Measurements from ENCODE around the gene NXPH2. TPM values are rescaled to one million over a fixed set of nuclear protein-coding genes. Genes with fewer than 3 reads are reported as not detected.

NXPH2 gene
- total RNA-seq, 1 donor from 2014 or later = not detected

DNA sequence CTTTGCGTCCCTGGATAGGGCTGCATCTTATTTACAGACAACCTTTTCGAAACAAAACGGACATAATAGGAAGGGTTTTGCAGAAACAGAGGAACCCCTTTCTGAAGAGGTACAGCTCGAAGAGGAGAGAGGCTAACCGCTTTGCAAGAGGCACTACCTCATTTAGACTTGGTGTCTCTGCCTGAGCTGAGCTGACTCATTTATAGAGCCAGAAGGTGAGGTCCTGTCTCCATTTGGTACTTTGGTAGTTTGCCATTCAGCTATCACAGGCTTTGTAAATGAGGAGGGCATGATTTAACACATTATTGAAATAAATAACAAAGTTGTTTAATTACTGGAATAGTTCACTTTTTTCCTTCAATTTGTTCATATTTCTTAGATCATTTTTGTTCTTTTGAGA lies 2.2 kb upstream of the NXPH2 start:
- Histone ChIP-seq H3K4me3 (no peak overlapping the region), H3K27me3 (peaks cover 40% of the 10 kb centered on the region), H3K27ac (no peak overlapping the region), H3K9me3 (no peaks in the 10 kb centered on the region), H3K4me1 (peaks cover 5% of the 10 kb centered on the region), H3K36me3 (no peaks in the 10 kb centered on the region)
- no peak for DNase-seq
- no peak for TF ChIP-seq CTCF (IDR thresholded peaks at IDR 0.05)
- ATAC-seq = no peak
- intact Hi-C loops (cut with DNase I) = no loop called here

DNA sequence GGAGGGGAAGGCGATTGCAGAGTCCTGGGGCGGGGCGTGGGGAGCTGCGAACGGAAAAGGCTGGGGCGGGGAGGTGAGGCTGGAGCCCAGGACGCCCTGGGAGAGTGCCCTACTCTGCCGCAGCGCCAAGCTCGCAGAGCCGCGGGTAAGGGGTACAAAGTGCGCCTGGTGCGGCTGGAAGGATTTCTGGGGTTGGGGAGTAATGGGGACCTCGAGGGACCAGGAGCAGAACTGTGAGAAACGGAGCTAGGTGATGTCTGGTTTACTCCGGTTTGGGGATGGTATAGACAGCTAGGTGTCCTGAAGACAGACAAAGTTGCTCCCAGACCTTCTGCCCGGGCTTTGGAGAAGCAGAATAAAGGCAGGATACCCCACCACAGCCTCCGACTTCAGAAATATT lies 718 bp upstream of the NXPH2 start:
- ATAC-seq (peak; percentile 21), DNase-seq (no peak)
- TF ChIP-seq CTCF (IDR thresholded peaks at IDR 0.05) = no peak
- H3K27me3 ChIP-seq = peaks cover 52% of the 10 kb centered on the region
- H3K36me3 ChIP-seq = no peaks in the 10 kb centered on the region
- peaks cover 5% of the 10 kb centered on the region for H3K4me1 ChIP-seq
- H3K9me3 ChIP-seq = no peaks in the 10 kb centered on the region
- no peak overlapping the region for H3K27ac ChIP-seq
- H3K4me3 ChIP-seq = no peak overlapping the region
- intact Hi-C loops (cut with DNase I) = no loop called here

- no peaks in the 10 kb centered on the region for H3K36me3 ChIP-seq
- H3K9me3 ChIP-seq = no peaks in the 10 kb centered on the region
- H3K4me1 ChIP-seq = peaks cover 5% of the 10 kb centered on the region
- no peak for TF ChIP-seq CTCF (IDR thresholded peaks at IDR 0.05)
- intact Hi-C loops (cut with DNase I) = no loop called here
- H3K27ac ChIP-seq = no peak overlapping the region
- ATAC-seq (peak; percentile 29), DNase-seq (no peak)
- no peak overlapping the region for H3K4me3 ChIP-seq
- H3K27me3 ChIP-seq = peaks cover 55% of the 10 kb centered on the region
Measured at GRCh38 chr2:138780446-138780880, 273 bp upstream of the NXPH2 start.

GRCh38 chr2:138779406-138779780 lies 797 bp downstream of the NXPH2 start:
- Histone ChIP-seq H3K27me3 (peaks cover 55% of the 10 kb centered on the region), H3K4me1 (peaks cover 5% of the 10 kb centered on the region), H3K4me3 (no peak overlapping the region), H3K36me3 (no peaks in the 10 kb centered on the region), H3K27ac (no peak overlapping the region), H3K9me3 (no peaks in the 10 kb centered on the region)
- no peak for DNase-seq
- intact Hi-C loops (cut with DNase I) = no loop called here
- TF ChIP-seq CTCF (IDR thresholded peaks at IDR 0.05) = no peak
- no peak for ATAC-seq

DNA sequence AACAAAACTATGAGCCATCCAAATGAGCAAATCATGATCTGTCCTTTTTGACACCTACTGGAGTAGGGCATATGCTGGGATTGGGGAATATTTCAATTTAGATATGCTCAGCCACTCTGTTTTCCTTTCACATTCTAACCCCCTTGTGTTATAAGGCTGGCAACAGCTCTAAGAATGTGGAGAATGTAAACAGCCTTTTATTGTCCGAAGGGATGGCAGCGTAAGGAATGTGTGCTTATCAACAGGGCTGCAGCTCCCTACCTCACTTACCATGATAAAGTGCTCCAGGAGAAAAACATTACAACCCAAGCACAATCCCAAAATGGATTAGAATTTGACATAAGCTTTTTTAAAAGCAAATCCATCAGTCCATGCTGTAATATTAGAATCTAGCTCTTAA lies 2.2 kb downstream of the NXPH2 start:
- intact Hi-C loops (cut with DNase I) = no loop called here
- no peaks in the 10 kb centered on the region for H3K36me3 ChIP-seq
- DNase-seq (no peak), ATAC-seq (peak; percentile 73)
- H3K27ac ChIP-seq = no peak overlapping the region
- peaks cover 55% of the 10 kb centered on the region for H3K27me3 ChIP-seq
- peaks cover 5% of the 10 kb centered on the region for H3K4me1 ChIP-seq
- no peak for TF ChIP-seq CTCF (IDR thresholded peaks at IDR 0.05)
- no peak overlapping the region for H3K4me3 ChIP-seq
- H3K9me3 ChIP-seq = no peaks in the 10 kb centered on the region

DNA sequence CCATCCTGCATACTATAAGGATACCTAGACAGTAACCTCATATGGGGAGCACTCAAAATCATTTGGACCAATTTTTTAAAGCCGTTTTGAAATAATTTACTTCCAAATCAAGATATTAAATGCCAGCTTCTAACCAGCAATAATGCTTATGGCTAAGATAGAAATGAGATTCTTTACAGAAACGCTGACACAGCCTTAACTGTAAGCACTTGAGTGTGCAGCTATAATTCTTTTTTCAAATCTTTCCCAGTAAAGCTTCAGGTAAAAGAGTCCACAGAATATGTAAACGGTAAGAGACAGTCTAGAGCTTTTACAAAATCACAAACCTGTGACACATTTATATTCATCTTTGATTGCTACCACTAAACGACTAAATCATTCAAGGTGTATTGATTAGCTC lies 4.5 kb downstream of the NXPH2 start:
- Histone ChIP-seq H3K27me3 (peaks cover 44% of the 10 kb centered on the region), H3K4me1 (peaks cover 5% of the 10 kb centered on the region), H3K9me3 (no peaks in the 10 kb centered on the region), H3K4me3 (no peak overlapping the region), H3K36me3 (no peaks in the 10 kb centered on the region), H3K27ac (no peak overlapping the region)
- intact Hi-C loops (cut with DNase I) = no loop called here
- no peak for ATAC-seq
- TF ChIP-seq CTCF (IDR thresholded peaks at IDR 0.05) = no peak
- no peak for DNase-seq
